Prostate gland (tissue), 2 donors: Measurements from ENCODE around the gene ORC3.

Experiments
- CTCF ChIP-seq, 4 experiments: fragments of 200-600 bp in 2 of 4; fragments of 450-650 bp in 2 of 4; sonication (generic) in 2 of 4; IDR thresholded peaks; 1 replicate in 3 of 4; 2 replicates in 1 of 4; pipeline ENCODE4 v1.5.1; 2016 to 2019; ENCODE audit warnings: antibody characterized with exemption in 4 of 4, mild to moderate bottlenecking in 2 of 4, moderate library complexity in 2 of 4
- POLR2A ChIP-seq: fragments of 450-650 bp; IDR thresholded peaks from one replicate; pipeline ENCODE4 v1.6.1; 2016; ENCODE audit warnings: antibody characterized with exemption, mild to moderate bottlenecking
- POLR2AphosphoS5 ChIP-seq: sonication (generic); formaldehyde crosslinking; IDR thresholded peaks from one replicate; pipeline ENCODE4 v1.6.1; 2017; ENCODE audit warnings: antibody characterized with exemption

- TF ChIP-seq CTCF (IDR thresholded peaks at IDR 0.05) (no peak), POLR2AphosphoS5 (no peak), POLR2A (no peak)
These were observed 71.1 kb downstream of the ORC3 start for GRCh38 chr6:87661016-87661415.
